Suprapubic skin (tissue), 4 donors: ENCODE data around the gene NECAB3. TPM values are rescaled to one million over a fixed set of nuclear protein-coding genes. Genes with fewer than 3 reads are reported as not detected.

Experiments
- DNase-seq, 2 donors: peaks; one replicate each; pipeline ENCODE4 v3.0.0-alpha.2; 2019; ENCODE audit warnings: low spot score in 2 of 2
- H3K27ac ChIP-seq: fragments of 200-600 bp; sonication (generic); one replicate; pipeline ENCODE4 v1.5.1; 2019
- H3K27me3 ChIP-seq: fragments of 200-600 bp; sonication (generic); one replicate; pipeline ENCODE4 v1.5.1; 2019
- H3K36me3 ChIP-seq: fragments of 200-600 bp; sonication (generic); one replicate; pipeline ENCODE4 v1.5.1; 2019
- H3K4me1 ChIP-seq: fragments of 200-600 bp; sonication (generic); one replicate; pipeline ENCODE4 v1.5.1; 2019
- H3K4me3 ChIP-seq: fragments of 200-600 bp; sonication (generic); one replicate; pipeline ENCODE4 v1.5.1; 2019; ENCODE audit warnings: mild to moderate bottlenecking
- H3K9me3 ChIP-seq: fragments of 200-600 bp; sonication (generic); one replicate; pipeline ENCODE4 v1.5.1; 2019
- CTCF ChIP-seq, 2 donors: fragments of 200-600 bp in 1 of 2; fragments of 450-650 bp in 1 of 2; sonication (generic) in 1 of 2; IDR thresholded peaks; one replicate each; pipeline ENCODE4 v1.5.1; 2016 to 2019; ENCODE audit warnings: antibody characterized with exemption in 2 of 2, mild to moderate bottlenecking in 1 of 2, moderate library complexity in 1 of 2
- EP300 ChIP-seq: sonication (generic); formaldehyde crosslinking; IDR thresholded peaks from one replicate; pipeline ENCODE4 v1.6.1; 2017; ENCODE audit warnings: antibody characterized with exemption
- POLR2A ChIP-seq, 2 donors: fragments of 450-650 bp; IDR thresholded peaks; one replicate each; pipeline ENCODE4 v1.6.1; 2017; ENCODE audit warnings: antibody characterized with exemption in 2 of 2, mild to moderate bottlenecking in 2 of 2, moderate library complexity in 2 of 2
- POLR2AphosphoS5 ChIP-seq, 3 donors: sonication (generic); formaldehyde crosslinking; IDR thresholded peaks; one replicate each; pipeline ENCODE4 v1.6.1; 2017; ENCODE audit warnings: antibody characterized with exemption in 3 of 3
- WGBS: methylation state at CpG from one replicate; pipeline ENCODE4 v1.1.5; 2018; 5-methylcytosine and 5-hydroxymethylcytosine counted together
- total RNA-seq, 4 donors: library from RNA; depleted of rRNA; stranded (reverse); fragments of >200 nt; gene quantifications; one replicate each; pipeline ENCODE4 v1.1.0, GENCODE V29; 2016

Gene NECAB3
- total RNA-seq, 4 donors from 2014 or later: 19.9 to 37.5 (median 22.1) TPM

GRCh38 chr20:33664085-33664761 is 10.0 kb downstream of the NECAB3 start:
- TF ChIP-seq EP300 (no peak), POLR2AphosphoS5 (IDR thresholded peaks at IDR 0.05) (no peak), POLR2A (IDR thresholded peaks at IDR 0.05) (no peak), CTCF (IDR thresholded peaks at IDR 0.05) (no peak)
- Histone ChIP-seq H3K4me1 (peaks cover 50% of the 10 kb centered on the region), H3K27me3 (no peaks in the 10 kb centered on the region), H3K36me3 (peaks cover 10% of the 10 kb centered on the region), H3K9me3 (no peaks in the 10 kb centered on the region), H3K4me3 (peak overlapping the region; percentile 58), H3K27ac (peak overlapping the region; percentile 74)
- WGBS: 48% methylated on average over 5 of the region's 9 CpGs
- DNase-seq: no peak

- H3K4me3 ChIP-seq: peak overlapping the region; percentile 58
- DNase-seq: no peak
- under 1% methylated on average over 36 of the region's 84 CpGs for WGBS
- H3K27me3 ChIP-seq: no peaks in the 10 kb centered on the region
- H3K9me3 ChIP-seq: no peaks in the 10 kb centered on the region
- TF ChIP-seq POLR2AphosphoS5 (IDR thresholded peaks at IDR 0.05) (no peak), EP300 (no peak), CTCF (IDR thresholded peaks at IDR 0.05) (no peak), POLR2A (IDR thresholded peaks at IDR 0.05) (peak in 1 of 2 donors; percentile 39)
- H3K4me1 ChIP-seq: peaks cover 43% of the 10 kb centered on the region
- H3K27ac ChIP-seq: peak overlapping the region; percentile 74
- peaks cover 16% of the 10 kb centered on the region for H3K36me3 ChIP-seq
Observed at GRCh38 chr20:33663161-33664084, 10.8 kb downstream of the NECAB3 start.

GRCh38 chr20:33662172-33662571 is 12.1 kb downstream of the NECAB3 start, which contains the start of gene C20orf144:
Gene C20orf144, plus strand, starts transcription at chr20:33662327. Its CDS starts 19 bp downstream, at chr20:33662346.
- Histone ChIP-seq H3K4me1 (peaks cover 31% of the 10 kb centered on the region), H3K27ac (no peak within 1 kb of the TSS), H3K36me3 (peaks cover 27% of the 10 kb centered on the region), H3K27me3 (no peaks in the 10 kb centered on the region), H3K4me3 (peak within 1 kb of the TSS; percentile 58), H3K9me3 (no peaks in the 10 kb centered on the region)
- DNase-seq: no peak
- WGBS: 90% methylated on average over 8 of the region's 10 CpGs
- no peak for TF ChIP-seq CTCF (IDR thresholded peaks at IDR 0.05)
- no peak for TF ChIP-seq EP300
- TF ChIP-seq POLR2AphosphoS5 (IDR thresholded peaks at IDR 0.05): no peak
- no peak for TF ChIP-seq POLR2A (IDR thresholded peaks at IDR 0.05)

GRCh38 chr20:33660685-33661058 is 13.6 kb downstream of the NECAB3 start:
- no peak overlapping the region for H3K27ac ChIP-seq
- H3K9me3 ChIP-seq: no peaks in the 10 kb centered on the region
- H3K4me1 ChIP-seq: peaks cover 20% of the 10 kb centered on the region
- DNase-seq: no peak
- WGBS: 93% methylated on average over 7 of the region's 7 CpGs
- no peaks in the 10 kb centered on the region for H3K27me3 ChIP-seq
- peaks cover 33% of the 10 kb centered on the region for H3K36me3 ChIP-seq
- no peak for TF ChIP-seq POLR2A (IDR thresholded peaks at IDR 0.05)
- no peak overlapping the region for H3K4me3 ChIP-seq

- TF ChIP-seq CTCF (IDR thresholded peaks at IDR 0.05): no peak
- no peak for TF ChIP-seq POLR2AphosphoS5 (IDR thresholded peaks at IDR 0.05)
- H3K4me3 ChIP-seq: no peak overlapping the region
- no peak for DNase-seq
- peaks cover 33% of the 10 kb centered on the region for H3K36me3 ChIP-seq
- WGBS: 84% methylated on average over 11 of the region's 21 CpGs
- H3K27ac ChIP-seq: no peak overlapping the region
- H3K4me1 ChIP-seq: peaks cover 24% of the 10 kb centered on the region
- H3K27me3 ChIP-seq: no peaks in the 10 kb centered on the region
- no peaks in the 10 kb centered on the region for H3K9me3 ChIP-seq
Observed at GRCh38 chr20:33660035-33660684, 14.1 kb downstream of the NECAB3 start.
